ENCODE measurements around the gene AMMECR1. TPM values are rescaled to one million over a fixed set of nuclear protein-coding genes. Genes with fewer than 3 reads are reported as not detected.
"Not testable (repeated sequence)": the region's sequence is repeated elsewhere in the genome, so short reads cannot be mapped to it uniquely, and the experiment has no call there.

Gene AMMECR1
- total RNA-seq, 1 donor from 2014 or later, result 17.1 TPM

DNA sequence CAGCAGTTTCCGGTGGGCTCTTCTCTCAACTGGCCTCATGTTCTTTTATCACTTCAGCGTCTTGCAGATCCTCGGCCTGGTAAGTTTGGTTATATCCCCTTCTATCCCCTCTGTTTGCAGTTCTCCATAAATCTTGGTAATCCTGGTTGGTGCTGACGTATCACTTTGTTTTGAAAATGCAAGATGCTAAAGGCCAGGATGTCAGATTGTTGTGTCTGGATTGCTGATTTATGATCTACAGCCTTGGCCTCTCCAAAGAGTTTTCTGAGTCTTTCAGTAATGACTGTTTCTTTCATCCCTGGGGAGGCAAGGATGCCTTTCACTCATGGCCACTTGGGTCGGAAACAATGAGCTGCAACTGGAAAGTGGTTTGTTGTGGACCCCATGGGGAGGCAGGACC, 146.4 kb downstream of the AMMECR1 start:
- DNase-seq (ENCODE audit: low spot score), result no peak

DNA sequence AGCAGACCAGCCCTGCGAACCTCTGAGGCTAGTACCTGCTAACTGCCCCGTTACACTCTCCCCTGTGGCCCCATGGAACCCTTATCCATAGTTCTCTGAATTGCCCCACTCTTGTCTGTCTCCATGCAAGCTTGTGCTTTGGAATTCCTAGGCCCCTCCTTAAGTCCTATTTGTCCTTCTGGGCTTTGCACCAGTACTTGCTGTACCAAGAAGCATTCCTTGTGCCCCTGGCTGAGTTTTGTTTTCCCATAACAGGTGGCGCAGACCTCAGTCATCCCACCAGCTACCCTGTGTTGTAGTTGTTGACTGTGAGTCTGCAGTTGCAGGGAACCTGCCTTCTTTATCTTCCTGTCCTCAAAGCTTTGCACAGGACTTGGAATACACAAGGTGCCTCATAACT, 147.9 kb downstream of the AMMECR1 start:
- no peak for DNase-seq (ENCODE audit: low spot score)

DNA sequence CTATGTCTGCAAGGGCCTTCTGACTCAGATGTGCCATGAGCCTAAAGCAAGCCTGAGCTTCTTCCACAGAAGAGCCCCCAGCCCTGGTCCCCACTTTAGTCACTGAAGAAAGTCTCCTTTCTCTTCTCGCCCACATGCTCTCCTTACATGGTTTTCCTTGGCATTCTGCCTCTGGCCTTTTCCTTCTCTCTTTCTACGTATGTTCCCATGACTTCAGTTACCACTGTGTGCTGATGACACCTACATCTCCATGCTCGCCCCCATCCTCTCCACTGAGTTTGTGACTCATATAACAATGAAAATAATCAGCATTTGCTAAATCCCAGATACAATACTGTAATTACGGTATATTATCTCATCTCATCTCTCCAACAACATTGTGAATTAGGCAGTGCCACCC, 149.3 kb downstream of the AMMECR1 start:
- DNase-seq (ENCODE audit: low spot score), result no peak

DNA sequence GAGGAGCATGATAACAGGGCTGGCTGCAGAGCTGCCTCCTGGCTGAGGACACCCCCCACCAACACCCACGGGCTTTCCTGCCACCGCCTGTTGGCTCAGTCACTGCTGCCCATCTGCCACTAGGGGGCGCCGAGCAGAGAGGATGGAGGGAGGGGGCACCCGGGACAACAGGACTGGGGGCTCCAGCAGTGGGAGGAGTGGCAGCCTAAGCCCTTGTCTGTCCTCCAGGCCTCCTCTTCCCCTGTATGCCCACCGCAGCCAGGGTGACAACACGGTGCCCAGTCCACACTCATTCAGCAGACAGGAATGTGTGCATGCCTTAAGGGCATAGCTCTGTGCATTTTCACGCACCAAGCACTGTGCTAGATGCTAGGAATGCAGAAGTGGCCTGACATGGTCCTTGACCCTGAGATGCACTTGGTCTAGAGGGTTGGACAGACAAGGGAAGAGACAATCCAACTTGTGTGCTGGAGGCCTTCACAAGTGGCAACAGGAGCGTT, 149.9 kb downstream of the AMMECR1 start:
- no peak for DNase-seq (ENCODE audit: low spot score)

DNA sequence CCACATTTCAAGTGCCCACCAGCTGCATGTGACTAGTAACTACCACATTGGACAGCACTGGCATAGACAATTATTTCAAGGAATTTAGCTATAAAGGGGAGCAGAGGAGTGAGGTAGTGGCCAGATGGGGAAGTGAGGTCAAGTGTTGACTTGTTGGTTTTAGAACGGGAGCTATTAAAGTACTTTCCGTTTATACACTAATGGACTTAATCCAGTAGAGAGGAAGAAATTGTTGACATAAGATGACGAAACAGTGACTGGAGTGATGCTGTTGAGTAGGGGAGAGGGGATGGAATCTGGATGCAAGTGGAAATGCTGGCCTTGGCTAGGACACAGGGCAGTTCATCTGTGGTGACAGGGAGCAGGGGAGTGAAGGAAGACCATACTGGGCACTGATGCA, 154.4 kb downstream of the AMMECR1 start:
- DNase-seq (ENCODE audit: low spot score), result no peak

DNA sequence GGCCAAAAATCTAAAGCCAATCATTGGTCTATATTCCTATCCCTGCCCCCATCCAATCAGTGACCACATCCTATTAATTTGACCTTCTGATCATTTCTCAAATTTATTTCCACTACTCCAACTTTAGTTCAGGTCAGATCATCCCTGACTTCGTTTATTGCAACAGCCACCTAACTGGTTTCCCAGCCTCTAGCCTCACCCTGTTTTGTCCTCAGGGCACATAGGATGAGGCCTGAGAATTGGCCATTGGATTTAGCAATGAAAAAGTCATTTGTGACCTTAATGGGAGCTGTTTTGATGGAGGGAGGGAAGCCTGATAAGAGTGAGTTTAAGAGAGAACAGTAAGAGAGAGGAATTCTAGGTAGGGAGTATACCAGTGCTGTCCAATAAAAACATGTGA, 155.0 kb downstream of the AMMECR1 start:
- DNase-seq (ENCODE audit: low spot score), result no peak

DNA sequence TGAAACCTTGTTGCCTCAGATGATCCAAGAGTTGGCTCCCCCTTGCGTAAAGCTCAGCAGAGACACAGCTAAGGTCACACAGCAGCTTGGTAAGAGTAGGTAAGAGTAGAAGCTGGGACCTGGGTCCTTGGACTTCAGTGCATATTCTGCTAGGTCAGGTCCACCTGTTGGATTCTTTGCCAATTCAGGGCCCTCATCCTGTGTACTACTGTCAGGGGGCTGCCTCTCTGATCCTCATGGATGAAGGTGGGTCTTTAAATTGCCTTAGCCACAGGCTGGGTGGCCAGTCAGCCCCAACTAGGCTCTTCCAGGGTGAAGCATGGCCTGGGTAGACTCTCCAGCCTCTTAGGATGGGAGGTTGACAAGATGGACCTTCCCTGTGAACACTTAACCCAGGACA, 155.8 kb downstream of the AMMECR1 start:
- DNase-seq (ENCODE audit: low spot score), result no peak

DNA sequence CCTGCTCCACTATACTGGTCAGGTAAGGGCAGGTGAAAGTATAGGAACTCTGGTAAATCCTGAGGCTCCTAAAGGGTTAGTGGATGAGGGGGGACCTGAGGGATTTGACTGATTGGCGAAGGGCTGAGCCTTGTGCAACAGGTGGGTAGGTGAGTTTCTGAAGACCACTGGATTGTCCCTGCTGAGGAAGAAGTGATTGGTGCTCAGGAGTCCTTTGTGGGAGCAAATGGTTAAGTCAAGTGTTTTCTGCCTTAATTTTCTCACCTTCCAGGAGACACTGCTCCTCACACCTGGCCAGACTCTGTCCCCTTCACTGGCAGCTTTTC, 156.6 kb downstream of the AMMECR1 start:
- no peak for DNase-seq (ENCODE audit: low spot score)

DNA sequence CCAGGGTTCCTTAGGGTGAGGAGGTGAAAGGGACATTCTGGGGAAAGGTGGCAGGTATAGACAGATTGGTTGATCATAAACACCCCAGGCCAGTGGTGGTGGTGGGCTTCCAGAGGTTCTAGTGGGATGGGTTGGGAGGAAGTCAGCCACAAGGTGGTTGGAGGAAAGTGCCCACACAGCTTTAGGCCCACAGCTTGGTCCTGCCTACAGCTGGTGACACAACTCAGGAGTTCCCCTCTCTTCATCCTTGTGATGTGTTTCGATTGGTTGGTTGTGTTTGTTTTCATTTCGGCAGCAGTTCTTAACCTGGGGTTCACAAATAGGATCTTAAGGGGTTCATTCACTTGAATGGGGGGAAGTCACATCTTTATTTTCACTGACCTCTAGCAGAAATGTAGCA, 158.0 kb downstream of the AMMECR1 start:
- DNase-seq (ENCODE audit: low spot score), result no peak

DNA sequence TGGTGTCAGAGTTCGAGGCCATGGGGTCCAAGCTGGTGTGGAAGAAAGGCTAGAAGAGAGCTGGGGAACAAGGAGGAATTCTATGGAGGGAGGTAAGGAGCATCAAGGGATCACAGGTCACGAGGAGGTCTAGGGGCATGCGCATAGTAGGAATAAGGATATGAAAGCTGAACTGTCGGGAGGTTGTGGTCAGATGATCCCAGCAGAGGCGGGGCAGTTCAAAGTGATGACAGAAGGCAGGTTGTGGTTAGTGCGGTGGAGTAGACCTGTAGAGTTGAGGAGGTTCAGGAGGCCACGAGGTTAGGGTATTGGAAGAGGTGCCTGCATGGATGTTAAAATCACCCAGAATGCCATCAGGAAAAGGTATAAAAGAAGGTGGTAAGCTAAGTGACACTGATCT, 158.7 kb downstream of the AMMECR1 start:
- no peak for DNase-seq (ENCODE audit: low spot score)

DNA sequence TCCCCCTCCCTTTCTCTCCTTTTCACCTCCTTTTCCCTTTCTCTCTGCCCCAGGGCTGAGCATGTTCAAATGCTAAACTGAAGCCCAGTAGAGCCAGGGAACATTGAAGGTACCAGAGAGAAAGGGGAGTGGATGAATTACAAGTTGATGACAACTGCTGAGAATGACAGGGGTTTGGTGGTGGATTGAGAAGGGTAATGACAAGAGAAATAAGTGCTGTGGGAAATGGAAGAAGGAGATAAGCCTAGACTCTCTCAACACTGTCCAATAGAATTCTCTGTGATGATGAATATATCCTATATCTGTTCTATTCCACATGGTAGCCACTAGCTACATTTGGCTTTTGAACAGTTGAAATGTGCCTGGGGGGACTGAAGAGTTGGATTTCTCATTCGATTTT, 160.4 kb downstream of the AMMECR1 start:
- DNase-seq (ENCODE audit: low spot score), result no peak

DNA sequence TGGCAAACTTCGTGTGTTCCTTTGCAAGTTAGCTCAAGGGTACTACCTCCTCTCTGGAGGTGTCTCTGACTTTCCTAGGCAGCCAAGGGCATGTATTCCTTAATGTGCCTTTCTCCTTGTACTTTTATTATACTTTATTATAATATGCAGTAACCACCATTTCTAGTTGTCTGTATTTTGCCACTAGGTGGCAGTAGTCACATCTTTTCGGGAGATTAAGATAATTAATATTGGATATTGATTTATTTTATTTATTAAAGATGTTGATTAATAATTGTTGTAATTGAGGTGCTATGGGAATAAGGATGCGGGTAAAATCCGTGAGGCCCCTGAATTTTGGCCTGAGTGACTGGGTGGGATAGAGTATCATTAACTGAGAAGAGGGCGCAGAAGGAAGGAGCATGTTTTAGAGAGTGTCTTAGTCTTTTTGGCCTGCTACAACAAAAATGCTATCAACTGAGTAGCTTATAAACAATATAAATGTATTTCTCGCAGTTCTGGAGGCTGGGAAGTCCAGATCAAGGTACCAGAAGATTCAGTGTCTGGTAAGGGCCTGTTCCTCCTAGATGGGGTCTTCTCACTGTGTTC, 161.6 kb downstream of the AMMECR1 start:
- no peak for DNase-seq (ENCODE audit: low spot score)

DNA sequence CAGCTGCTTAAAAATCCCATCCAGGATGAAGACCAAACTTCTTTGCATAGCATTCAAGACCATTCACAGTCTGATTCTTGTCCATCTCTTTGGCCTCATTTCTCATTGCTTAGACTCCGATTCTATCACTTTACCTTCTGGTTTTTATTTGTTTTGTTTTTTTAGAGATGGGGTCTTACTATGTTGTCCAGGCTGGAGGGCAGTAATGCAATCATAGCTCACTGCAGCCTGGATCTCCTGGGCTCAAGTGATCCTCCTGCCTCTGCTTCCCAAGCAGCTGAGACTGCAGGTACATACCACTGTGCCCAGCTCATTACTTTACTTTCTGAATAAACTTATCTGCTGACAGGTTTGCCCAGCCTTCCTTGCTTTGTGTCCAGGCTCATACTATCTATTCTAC, 162.1 kb downstream of the AMMECR1 start:
- DNase-seq (ENCODE audit: low spot score), result no peak

DNA sequence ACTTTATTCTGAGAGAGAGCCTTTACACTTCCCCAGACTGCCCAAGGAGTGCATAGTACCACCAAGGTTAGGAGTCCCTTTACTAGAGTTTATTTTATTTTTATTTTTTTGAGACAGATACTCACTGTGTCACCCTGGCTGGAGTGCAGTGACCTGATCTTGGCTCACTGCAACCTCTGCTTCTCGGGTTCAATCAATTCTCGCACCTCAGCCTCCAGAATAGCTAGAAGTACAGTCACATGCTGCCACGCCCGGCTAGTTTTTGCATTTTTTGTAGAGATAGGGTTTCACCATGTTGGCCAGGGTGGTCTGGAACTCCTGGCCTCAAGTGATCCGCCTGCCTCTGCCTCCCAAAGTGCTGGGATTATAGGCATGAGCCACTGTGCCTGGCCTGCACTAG, 163.6 kb downstream of the AMMECR1 start:
- not testable (repeated sequence) for DNase-seq (ENCODE audit: low spot score)

DNA sequence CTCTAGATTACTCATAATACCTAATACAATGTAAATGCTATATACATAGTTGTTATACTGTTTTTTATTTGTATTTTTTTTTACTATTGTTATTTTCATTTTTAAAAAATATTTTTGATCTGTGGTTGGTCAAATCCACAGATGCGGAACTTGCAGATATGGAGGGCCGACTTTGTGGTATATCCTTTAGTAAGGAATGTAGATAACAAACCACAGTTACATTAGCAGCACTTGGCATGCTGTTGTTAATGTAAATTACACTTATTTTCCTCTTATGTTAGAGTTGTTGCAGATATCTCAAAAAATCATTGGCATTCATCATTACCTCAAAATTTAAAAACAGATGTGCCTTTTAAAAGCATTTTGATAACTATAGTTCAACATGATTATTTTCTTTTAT, 164.0 kb downstream of the AMMECR1 start:
- DNase-seq (ENCODE audit: low spot score), result no peak

DNA sequence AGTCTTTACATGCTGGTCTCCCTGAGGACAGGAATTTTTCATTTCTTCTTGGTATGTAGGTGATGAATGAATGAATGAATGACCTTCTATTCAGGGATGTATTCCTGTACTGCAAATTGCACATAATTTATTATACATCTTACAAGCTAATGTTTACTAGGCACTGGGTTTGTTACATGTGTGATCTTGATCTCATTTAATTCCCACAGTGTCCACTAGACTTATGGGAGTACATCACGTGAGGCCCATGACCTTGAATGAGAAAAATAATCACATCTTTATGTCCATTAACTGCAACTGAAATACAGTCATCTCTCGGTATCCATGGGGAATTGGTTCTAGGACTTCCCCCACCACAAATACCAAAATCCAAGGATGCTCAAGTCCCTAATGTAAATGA, 164.6 kb downstream of the AMMECR1 start:
- no peak for DNase-seq (ENCODE audit: low spot score)

DNA sequence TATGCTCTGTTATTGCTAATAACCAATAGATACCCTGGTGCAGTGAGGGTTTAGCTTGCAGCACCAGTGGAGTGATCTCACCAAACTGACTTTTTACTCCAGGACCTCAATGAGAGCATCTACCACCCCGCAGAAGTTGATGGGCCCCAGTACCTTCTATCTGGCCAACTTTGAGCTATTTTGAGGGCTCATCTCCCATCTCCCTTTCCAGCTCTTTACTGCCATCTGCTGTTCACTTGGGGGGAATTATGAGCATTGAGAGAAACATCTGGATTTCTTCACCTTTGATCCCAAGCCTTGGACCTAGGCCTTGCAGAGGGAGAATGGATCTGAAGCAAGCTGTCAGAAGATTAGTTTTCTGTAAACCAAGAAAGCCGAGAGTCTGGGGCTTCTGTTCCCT, 171.4 kb downstream of the AMMECR1 start:
- DNase-seq (ENCODE audit: low spot score), result peak; percentile 71

DNA sequence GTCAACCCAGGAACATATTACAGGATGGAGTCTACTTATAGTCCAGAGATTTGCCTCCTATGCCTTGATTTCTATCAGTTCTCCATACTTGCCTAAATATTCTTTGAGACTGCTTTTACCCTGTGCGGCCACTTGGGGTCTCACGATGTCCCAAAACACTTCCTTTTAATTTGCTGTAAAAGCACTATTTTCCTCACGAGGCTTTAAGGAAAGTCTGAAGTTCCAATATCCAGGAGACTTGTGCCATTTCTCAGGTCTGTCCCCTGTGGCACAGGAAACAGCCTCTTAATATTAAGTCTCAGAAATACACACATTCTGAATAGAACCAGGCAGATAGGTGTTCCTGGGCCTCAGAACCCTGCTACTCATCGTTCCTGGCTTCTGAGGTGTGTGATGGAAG, 172.0 kb downstream of the AMMECR1 start:
- peak; percentile 22 for DNase-seq (ENCODE audit: low spot score)

DNA sequence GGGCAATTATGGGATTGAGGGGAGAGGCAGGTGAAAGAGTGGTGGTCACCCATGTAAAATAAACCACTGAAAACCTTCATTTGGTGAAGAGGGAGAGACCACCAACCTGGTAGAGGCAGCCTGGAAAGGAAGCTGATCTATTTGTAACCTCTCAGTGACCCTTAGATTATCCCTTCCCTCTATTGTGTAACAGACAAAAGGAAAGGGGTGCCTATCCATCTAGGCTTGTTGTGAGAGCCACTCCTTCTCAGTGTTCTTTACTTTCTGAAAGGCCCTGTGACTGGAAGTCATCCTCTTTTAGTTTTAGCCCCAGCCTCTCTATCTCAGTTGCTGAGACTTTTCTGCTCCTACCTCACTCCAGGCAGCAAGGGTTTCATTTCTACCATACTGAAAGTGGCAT, 172.6 kb downstream of the AMMECR1 start:
- no peak for DNase-seq (ENCODE audit: low spot score)

Other genes starting within 250 kb of the AMMECR1 start
- 2.2 TPM for gene RTL9, start 40.8 kb upstream of the AMMECR1 start, total RNA-seq (ENCODE audit: insufficient read depth, low replicate concordance)

Measured in umbilical cord (tissue), 2 donors.